Left lung (tissue), 10 donors: ENCODE results near the gene YTHDF1. TPM values are rescaled to one million over a fixed set of nuclear protein-coding genes. Genes with fewer than 3 reads are reported as not detected.

ENCODE experiments used
- ATAC-seq: fragments of 200-7000 bp; cut with Tn5 transposase; one replicate; pipeline ENCODE4 v1.9.1; 2020; ENCODE audit warnings: moderate library complexity
- DNase-seq, 4 donors: peaks; one replicate each; pipeline ENCODE4 v3.0.0-alpha.2; 2013 to 2020
- H3K27ac ChIP-seq, 2 donors: fragments of 200-600 bp; sonication (generic) in 1 of 2; one replicate each; pipeline versions ENCODE4 v1.5.0 to v1.8.0; 2020 to 2021
- H3K27me3 ChIP-seq, 2 donors: fragments of 200-600 bp; sonication (generic) in 1 of 2; one replicate each; pipeline versions ENCODE4 v1.5.0 to v1.8.0; 2020 to 2021
- H3K36me3 ChIP-seq, 2 donors: fragments of 200-600 bp; sonication (generic) in 1 of 2; one replicate each; pipeline versions ENCODE4 v1.5.0 to v1.8.0; 2020 to 2021
- H3K4me1 ChIP-seq, 2 donors: fragments of 200-600 bp; one replicate each; pipeline ENCODE4 v1.8.0; 2021
- H3K4me3 ChIP-seq, 2 donors: fragments of 200-600 bp; sonication (generic) in 1 of 2; one replicate each; pipeline versions ENCODE4 v1.5.0 to v1.8.0; 2020 to 2021; ENCODE audit warnings: mild to moderate bottlenecking in 1 of 2
- H3K9me3 ChIP-seq, 2 donors: fragments of 200-600 bp; sonication (generic) in 1 of 2; one replicate each; pipeline versions ENCODE4 v1.5.0 to v1.8.0; 2020 to 2021
- intact Hi-C, 2 donors: fragments of 100-400 bp; cut with DNase I; formaldehyde crosslinking; loops; one replicate each; pipeline versions ENCODE4 v1.11.2 to v1.14.2; 2022
- polyA plus RNA-seq, 6 donors: library from polyadenylated mRNA; unstranded; fragments of 120-200 nt; gene quantifications; one replicate each; pipeline ENCODE4 v1.2.1, GENCODE V29; 2013; ENCODE audit not compliant: insufficient read length in 6 of 6
- total RNA-seq, 2 donors: library from RNA; stranded (reverse); fragmentation: NEBNext Ultra II Directional; extraction: Animal tissue kit (Norgen Biotek cat#: 25700); gene quantifications; one replicate each; pipeline ENCODE4 v1.2.1, GENCODE V29; 2021
- TF ChIP-seq, protein P1 (sequence below), 2 donors: fragments of 200-600 bp; sonication (generic) in 1 of 2; IDR thresholded peaks; one replicate each; pipeline versions ENCODE4 v1.5.0 to v1.8.0; 2021; ENCODE audit warnings: antibody characterized with exemption in 2 of 2
- donor health status: DM: no; HTN: yes; CAD: no.
- donor health status: DM: no; HTN: no; CAD: no.

YTHDF1 gene
- total and polyA plus RNA-seq, 8 donors: 34.3 to 43.3 (median 36.5) TPM

DNA sequence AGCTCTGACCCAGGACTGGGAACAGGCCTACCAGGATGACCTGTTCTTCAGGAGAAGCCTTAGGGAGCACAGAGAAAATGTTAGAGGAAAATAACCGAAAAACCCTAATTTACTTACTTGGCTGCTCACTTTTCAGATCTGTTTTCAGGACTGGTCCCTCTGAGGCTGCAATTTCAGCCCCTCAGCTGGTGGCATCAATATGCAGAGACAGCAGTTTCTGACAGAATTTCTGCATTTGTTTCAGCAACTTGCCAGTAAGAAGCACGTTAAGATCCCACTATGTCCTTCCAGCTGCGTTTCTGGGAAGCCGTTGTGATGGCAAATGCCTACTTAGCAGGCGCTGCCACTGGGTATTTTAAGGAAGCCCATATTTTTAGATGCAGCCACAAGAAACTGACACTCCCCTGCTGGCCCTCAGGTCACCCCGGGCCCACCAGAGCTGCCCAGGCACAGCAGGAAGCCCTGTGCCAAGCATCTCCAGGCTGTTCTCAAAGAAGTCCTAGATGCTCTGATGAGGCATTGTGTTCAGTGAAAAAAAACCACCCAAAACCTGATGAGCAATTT, 7.5 kb downstream of the YTHDF1 start:
- Histone ChIP-seq H3K36me3 (peaks cover 0 to 97% of the 10 kb centered on the region in 2 donors), H3K27me3 (no peaks in the 10 kb centered on the region), H3K9me3 (no peaks in the 10 kb centered on the region), H3K4me3 (no peak overlapping the region), H3K27ac (no peak overlapping the region), H3K4me1 (peaks cover 0 to 27% of the 10 kb centered on the region in 2 donors)
- DNase-seq (peak in 1 of 4 donors; percentile 22), ATAC-seq (no peak)
- TF ChIP-seq, protein P1, sequence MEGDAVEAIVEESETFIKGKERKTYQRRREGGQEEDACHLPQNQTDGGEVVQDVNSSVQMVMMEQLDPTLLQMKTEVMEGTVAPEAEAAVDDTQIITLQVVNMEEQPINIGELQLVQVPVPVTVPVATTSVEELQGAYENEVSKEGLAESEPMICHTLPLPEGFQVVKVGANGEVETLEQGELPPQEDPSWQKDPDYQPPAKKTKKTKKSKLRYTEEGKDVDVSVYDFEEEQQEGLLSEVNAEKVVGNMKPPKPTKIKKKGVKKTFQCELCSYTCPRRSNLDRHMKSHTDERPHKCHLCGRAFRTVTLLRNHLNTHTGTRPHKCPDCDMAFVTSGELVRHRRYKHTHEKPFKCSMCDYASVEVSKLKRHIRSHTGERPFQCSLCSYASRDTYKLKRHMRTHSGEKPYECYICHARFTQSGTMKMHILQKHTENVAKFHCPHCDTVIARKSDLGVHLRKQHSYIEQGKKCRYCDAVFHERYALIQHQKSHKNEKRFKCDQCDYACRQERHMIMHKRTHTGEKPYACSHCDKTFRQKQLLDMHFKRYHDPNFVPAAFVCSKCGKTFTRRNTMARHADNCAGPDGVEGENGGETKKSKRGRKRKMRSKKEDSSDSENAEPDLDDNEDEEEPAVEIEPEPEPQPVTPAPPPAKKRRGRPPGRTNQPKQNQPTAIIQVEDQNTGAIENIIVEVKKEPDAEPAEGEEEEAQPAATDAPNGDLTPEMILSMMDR (IDR thresholded peaks at IDR 0.05): no peak
- intact Hi-C loops: no loop called here

DNA sequence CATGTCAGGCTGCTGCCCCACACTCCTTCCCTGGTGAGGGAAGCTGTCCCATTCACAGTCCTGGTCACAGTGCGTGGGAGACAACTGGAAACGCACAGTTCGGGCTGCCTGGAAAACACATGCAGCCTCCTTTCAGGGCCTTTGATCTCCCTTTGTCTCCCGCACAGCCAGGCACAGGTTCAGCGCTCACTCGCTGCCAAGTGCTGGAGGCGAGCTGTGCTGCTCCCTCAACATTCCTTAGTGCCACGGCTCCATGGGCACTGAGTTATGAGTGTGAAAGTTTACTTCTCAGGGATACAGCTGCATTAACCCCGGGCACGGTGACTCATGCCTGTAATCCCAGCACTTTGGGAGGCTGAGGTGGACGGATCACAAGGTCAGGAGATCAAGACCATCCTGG, 9.1 kb downstream of the YTHDF1 start:
- no peak overlapping the region for H3K27ac ChIP-seq
- no peak overlapping the region for H3K4me3 ChIP-seq
- TF ChIP-seq, protein P1 (IDR thresholded peaks at IDR 0.05): no peak
- DNase-seq: peak in 1 of 4 donors; percentile 33
- peaks cover 0 to 97% of the 10 kb centered on the region in 2 donors for H3K36me3 ChIP-seq
- peaks cover 0 to 11% of the 10 kb centered on the region in 2 donors for H3K4me1 ChIP-seq
- intact Hi-C loops: no loop called here
- H3K9me3 ChIP-seq: no peaks in the 10 kb centered on the region
- ATAC-seq: no peak
- no peaks in the 10 kb centered on the region for H3K27me3 ChIP-seq

DNA sequence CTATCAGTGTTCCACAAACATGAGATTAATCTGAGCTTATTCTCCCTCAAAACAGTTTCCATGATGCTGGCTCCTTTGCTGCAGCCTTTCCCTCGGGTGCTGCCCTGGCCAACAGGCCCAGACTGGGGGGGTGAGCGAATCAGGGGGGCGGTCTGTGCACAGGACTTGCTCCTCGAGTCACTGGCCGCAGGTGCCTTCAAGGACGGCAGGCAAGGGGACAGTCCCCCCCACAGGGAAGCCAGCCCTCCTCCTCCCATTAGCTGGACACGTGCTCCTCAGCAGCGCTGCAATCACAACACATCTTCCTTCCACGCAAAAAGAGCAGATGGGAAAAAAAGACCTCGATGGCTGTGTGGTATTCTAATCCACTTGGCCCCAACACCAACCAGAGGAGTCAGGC, 10.0 kb downstream of the YTHDF1 start:
- ATAC-seq: no peak

DNA sequence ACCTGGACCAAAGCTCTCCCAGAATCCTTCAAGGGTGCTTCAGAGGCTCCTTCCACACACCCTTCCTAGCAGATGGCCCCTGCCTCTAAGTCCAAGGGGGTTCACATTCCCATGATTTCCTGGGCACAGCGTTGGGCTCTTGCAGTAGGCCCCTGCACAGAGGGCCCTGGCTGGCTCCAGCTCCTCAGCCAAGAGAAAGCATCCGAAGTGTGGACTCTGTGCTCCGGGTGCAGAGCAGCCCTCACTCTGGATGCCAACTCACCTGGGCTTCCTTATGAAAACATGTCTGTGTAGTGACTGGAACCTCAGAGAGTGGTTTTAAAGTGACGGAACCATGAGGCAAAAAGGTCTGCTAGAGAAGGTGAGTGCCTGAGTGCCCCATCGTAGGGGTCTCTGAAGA, 11.6 kb downstream of the YTHDF1 start:
- Histone ChIP-seq H3K9me3 (no peaks in the 10 kb centered on the region), H3K4me1 (peaks cover 0 to 8% of the 10 kb centered on the region in 2 donors), H3K27me3 (no peaks in the 10 kb centered on the region), H3K36me3 (peaks cover 0 to 99% of the 10 kb centered on the region in 2 donors), H3K4me3 (no peak overlapping the region), H3K27ac (no peak overlapping the region)
- intact Hi-C loops: no loop called here
- ATAC-seq (no peak), DNase-seq (peak in 1 of 4 donors; percentile 6)
- TF ChIP-seq, protein P1 (IDR thresholded peaks at IDR 0.05): no peak

More for the DNA sequence above, 10.0 kb downstream of the YTHDF1 start:
- Histone ChIP-seq H3K27me3 (no peaks in the 10 kb centered on the region), H3K4me3 (no peak overlapping the region), H3K27ac (no peak overlapping the region), H3K9me3 (no peaks in the 10 kb centered on the region), H3K4me1 (peaks cover 0 to 8% of the 10 kb centered on the region in 2 donors), H3K36me3 (peaks cover 0 to 99% of the 10 kb centered on the region in 2 donors)
- no peak for DNase-seq
- intact Hi-C loops: no loop called here
- TF ChIP-seq, protein P1 (IDR thresholded peaks at IDR 0.05): no peak

DNA sequence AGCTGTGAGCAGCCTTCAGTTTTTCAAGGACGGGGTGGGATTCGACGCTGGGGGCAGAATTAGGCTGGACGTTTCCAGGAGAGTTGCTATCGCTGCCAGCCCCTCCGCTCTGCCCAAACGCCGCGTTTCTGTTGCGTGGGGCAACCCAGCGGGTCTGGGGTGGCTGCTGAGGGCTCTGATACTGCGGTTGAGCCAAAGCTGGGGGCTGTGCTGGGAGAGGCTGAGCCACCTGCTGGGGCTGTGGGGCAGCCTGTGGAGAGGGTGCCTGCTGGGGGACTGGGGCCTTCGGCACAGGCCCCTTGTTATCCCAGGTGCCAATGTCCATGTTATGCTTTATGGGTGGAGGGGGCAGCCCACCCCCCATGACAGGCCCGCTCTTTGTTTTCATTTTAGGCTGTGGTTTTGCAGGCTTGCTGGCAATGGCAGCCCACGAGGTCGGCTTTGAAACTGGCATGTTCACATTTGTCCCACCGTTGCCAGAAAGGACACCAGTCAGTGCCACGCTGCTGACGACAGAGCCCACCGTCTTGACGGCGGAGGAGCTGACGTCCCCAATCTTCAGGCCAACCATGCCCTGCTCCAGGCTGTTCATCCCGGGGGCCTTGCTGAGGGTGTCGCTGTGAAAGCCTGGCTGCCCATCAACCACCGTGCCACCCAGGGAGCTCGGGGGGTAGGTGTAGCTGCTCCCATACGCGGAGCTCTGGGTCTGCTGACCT, 13.0 kb downstream of the YTHDF1 start:
- Histone ChIP-seq H3K4me3 (no peak overlapping the region), H3K9me3 (no peaks in the 10 kb centered on the region), H3K36me3 (peaks cover 0 to 88% of the 10 kb centered on the region in 2 donors), H3K27ac (no peak overlapping the region), H3K4me1 (peaks cover 0 to 15% of the 10 kb centered on the region in 2 donors), H3K27me3 (no peaks in the 10 kb centered on the region)
- ATAC-seq (no peak), DNase-seq (peak in 1 of 4 donors; percentile 59)
- intact Hi-C loops: no loop called here
- TF ChIP-seq, protein P1 (IDR thresholded peaks at IDR 0.05): no peak
